A673 (cell line): ENCODE measurements around the gene RYK. TPM values are rescaled to one million over a fixed set of nuclear protein-coding genes. Genes with fewer than 3 reads are reported as not detected.

ENCODE experiments used
- BruUV-seq: library from RNA; stranded (reverse); fragments of 400-500 nt; replicated peaks from 2 replicates; lab custom pipeline; 2021; lab: Mats Ljungman, UMichigan
- CTCF ChIA-PET: fragments of 300-600 bp; sonication (Branson Sonifier 250); formaldehyde crosslinking; loops from one replicate; lab custom pipeline; 2022; ENCODE audit warnings: antibody characterized with exemption; lab: Charles Lee
- POLR2A ChIA-PET: fragments of 300-600 bp; sonication (Branson Sonifier 250); formaldehyde crosslinking; loops from one replicate; lab custom pipeline; 2022; ENCODE audit warnings: antibody characterized with exemption; ENCODE audit not compliant: low non-redundant PET; lab: Charles Lee
- DNase-seq: peaks from one replicate; pipeline ENCODE4 v3.0.0-alpha.2; 2015; ENCODE audit warnings: low spot score
- H3K27ac ChIP-seq: fragments of 200-600 bp; sonication (generic); 2 replicates; pipeline ENCODE4 v1.5.1; 2016; ENCODE audit warnings: mixed run types, low read depth, mild to moderate bottlenecking, mixed read lengths, antibody characterized with exemption, low read length; ENCODE audit not compliant: poor library complexity, severe bottlenecking
- H3K27me3 ChIP-seq: fragments of 200-600 bp; sonication (generic); replicated peaks from 2 replicates; pipeline ENCODE4 v1.6.1; 2017; ENCODE audit warnings: mixed run types, low read depth, mild to moderate bottlenecking, mixed read lengths, antibody characterized with exemption, low read length; ENCODE audit not compliant: insufficient read depth, poor library complexity
- H3K36me3 ChIP-seq: fragments of 200-600 bp; sonication (generic); 2 replicates; pipeline ENCODE4 v1.6.1; 2016; ENCODE audit warnings: mixed run types, mild to moderate bottlenecking, mixed read lengths, antibody characterized with exemption, low read length; ENCODE audit not compliant: insufficient read depth, poor library complexity, severe bottlenecking
- H3K4me1 ChIP-seq: fragments of 200-600 bp; sonication (generic); 2 replicates; pipeline ENCODE4 v1.6.1; 2017; ENCODE audit warnings: mixed run types, mild to moderate bottlenecking, mixed read lengths, antibody characterized with exemption, low read length; ENCODE audit not compliant: insufficient read depth, poor library complexity, severe bottlenecking
- H3K4me3 ChIP-seq: fragments of 200-600 bp; sonication (generic); 2 replicates; pipeline ENCODE4 v1.5.1; 2016; ENCODE audit warnings: low read depth, mixed run types, mild to moderate bottlenecking, mixed read lengths, low read length; ENCODE audit not compliant: poor library complexity, severe bottlenecking
- H3K9me3 ChIP-seq: fragments of 200-600 bp; sonication (generic); 2 replicates; pipeline ENCODE4 v1.6.1; 2016; ENCODE audit warnings: mixed run types, low read depth, mild to moderate bottlenecking, mixed read lengths, antibody characterized with exemption, low read length; ENCODE audit not compliant: poor library complexity, severe bottlenecking
- CTCF ChIP-seq: fragments of 300-800, 200-600 bp; sonication (generic); conservative IDR thresholded peaks from 2 replicates; pipeline ENCODE4 v1.5.1; 2017; ENCODE audit warnings: low read depth, mild to moderate bottlenecking, antibody characterized with exemption, low read length, moderate library complexity, mixed read lengths
- EZH2 ChIP-seq: fragments of 200-600 bp; sonication (generic); IDR thresholded peaks from 2 replicates; pipeline ENCODE4 v1.6.1; 2017; ENCODE audit warnings: borderline replicate concordance, low read depth, mild to moderate bottlenecking, mixed read lengths, antibody characterized with exemption, low read length; ENCODE audit not compliant: poor library complexity, severe bottlenecking
- intact Hi-C: fragments of 100-400 bp; cut with micrococcal nuclease; formaldehyde crosslinking; loops from one replicate; pipeline ENCODE4 v1.10.0; 2022; ENCODE audit not compliant: unreplicated experiment
- total RNA-seq: library from RNA; stranded (reverse); gene quantifications from 2 replicates; pipeline ENCODE4 v1.2.3, GENCODE V29; 2021

Gene RYK
- total RNA-seq, 1 experiment from 2014 or later, result 47.8 TPM

- DNase-seq, result no peak
- Histone ChIP-seq H3K36me3 (no peaks in the 10 kb centered on the region), H3K4me3 (no peak overlapping the region), H3K27ac (no peak overlapping the region), H3K4me1 (peaks cover 9% of the 10 kb centered on the region), H3K9me3 (no peaks in the 10 kb centered on the region), H3K27me3 (no peaks in the 10 kb centered on the region)
- no peak for TF ChIP-seq EZH2
- no peak for TF ChIP-seq CTCF
- POLR2A ChIA-PET, result no interaction called here
- BruUV-seq, result no TSS peak
- intact Hi-C loops, result no loop called here
- CTCF ChIA-PET, result no interaction called here
Measured at GRCh38 chr3:134252766-134253165, 2.1 kb upstream of the RYK start.

- Histone ChIP-seq H3K4me1 (peaks cover 9% of the 10 kb centered on the region), H3K36me3 (no peaks in the 10 kb centered on the region), H3K9me3 (peaks cover 5% of the 10 kb centered on the region), H3K4me3 (no peak overlapping the region), H3K27ac (no peak overlapping the region), H3K27me3 (no peaks in the 10 kb centered on the region)
- POLR2A ChIA-PET, result no interaction called here
- no TSS peak for BruUV-seq
- intact Hi-C loops, result no loop called here
- CTCF ChIA-PET, result no interaction called here
- TF ChIP-seq CTCF, result no peak
- TF ChIP-seq EZH2, result no peak
- DNase-seq, result no peak
Measured at GRCh38 chr3:134251731-134252391, 1.2 kb upstream of the RYK start.

GRCh38 chr3:134249935-134250716 lies 533 bp downstream of the RYK start:
- intact Hi-C loops, result no loop called here
- peak; percentile 24 for DNase-seq
- Histone ChIP-seq H3K9me3 (peaks cover 5% of the 10 kb centered on the region), H3K4me1 (peaks cover 9% of the 10 kb centered on the region), H3K36me3 (peaks cover 5% of the 10 kb centered on the region), H3K27ac (peak overlapping the region; percentile 85), H3K4me3 (peak overlapping the region; percentile 80), H3K27me3 (no peaks in the 10 kb centered on the region)
- POLR2A ChIA-PET, result no interaction called here
- CTCF ChIA-PET, result interaction anchor here (1.3 kb wide), 1 partner anchor 37 kb away, joined by 6 read pairs; no protein-coding TSS in a partner anchor
- TF ChIP-seq CTCF (no peak), EZH2 (no peak)
- no TSS peak for BruUV-seq
